Measurements from ENCODE around the gene FMNL2.

FMNL2 gene

GRCh38 chr2:152617456-152618192 is 282.6 kb downstream of the FMNL2 start:
- Histone ChIP-seq H3K9me3 (ENCODE audit: control insufficient read depth in 2 of 2, low read length in 2 of 2) (no peaks in the 10 kb centered on the region), H3K27ac (ENCODE audit: low read depth in 2 of 2, low read length in 2 of 2) (no peak overlapping the region), H3K4me1 (ENCODE audit: control insufficient read depth in 2 of 2, insufficient read depth in 2 of 2, low read length in 2 of 2) (no peaks in the 10 kb centered on the region), H3K4me3 (ENCODE audit: low read length in 2 of 2) (no peak overlapping the region), H3K27me3 (ENCODE audit: control insufficient read depth in 2 of 2, insufficient read depth in 2 of 2, low read length in 2 of 2) (no peaks in the 10 kb centered on the region), H3K36me3 (ENCODE audit: control insufficient read depth in 2 of 2, insufficient read depth in 2 of 2, low read length in 2 of 2) (peaks cover 4 to 12% of the 10 kb centered on the region in 2 donors), H3K9ac (ENCODE audit: low read depth in 1 of 2, low read length in 2 of 2) (no peak overlapping the region)

GRCh38 chr2:152618193-152618564 is 283.2 kb downstream of the FMNL2 start:
- peaks cover 4 to 12% of the 10 kb centered on the region in 2 donors for H3K36me3 ChIP-seq (ENCODE audit: control insufficient read depth in 2 of 2, insufficient read depth in 2 of 2, low read length in 2 of 2)
- H3K27me3 ChIP-seq (ENCODE audit: control insufficient read depth in 2 of 2, insufficient read depth in 2 of 2, low read length in 2 of 2), result no peaks in the 10 kb centered on the region
- no peak overlapping the region for H3K27ac ChIP-seq (ENCODE audit: low read depth in 2 of 2, low read length in 2 of 2)
- no peaks in the 10 kb centered on the region for H3K4me1 ChIP-seq (ENCODE audit: control insufficient read depth in 2 of 2, insufficient read depth in 2 of 2, low read length in 2 of 2)
- no peak overlapping the region for H3K9ac ChIP-seq (ENCODE audit: low read depth in 1 of 2, low read length in 2 of 2)
- H3K4me3 ChIP-seq (ENCODE audit: low read length in 2 of 2), result no peak overlapping the region
- H3K9me3 ChIP-seq (ENCODE audit: control insufficient read depth in 2 of 2, low read length in 2 of 2), result no peaks in the 10 kb centered on the region

- no peak overlapping the region for H3K9ac ChIP-seq (ENCODE audit: low read depth in 1 of 2, low read length in 2 of 2)
Observed at GRCh38 chr2:152620208-152620607, 285.2 kb downstream of the FMNL2 start.

GRCh38 chr2:152620985-152621384 is 286.0 kb downstream of the FMNL2 start:
- Histone ChIP-seq H3K27ac (ENCODE audit: low read depth in 2 of 2, low read length in 2 of 2) (no peak overlapping the region), H3K27me3 (ENCODE audit: control insufficient read depth in 2 of 2, insufficient read depth in 2 of 2, low read length in 2 of 2) (no peaks in the 10 kb centered on the region), H3K36me3 (ENCODE audit: control insufficient read depth in 2 of 2, insufficient read depth in 2 of 2, low read length in 2 of 2) (peaks cover 4 to 12% of the 10 kb centered on the region in 2 donors), H3K9ac (ENCODE audit: low read depth in 1 of 2, low read length in 2 of 2) (no peak overlapping the region), H3K4me3 (ENCODE audit: low read length in 2 of 2) (no peak overlapping the region), H3K9me3 (ENCODE audit: control insufficient read depth in 2 of 2, low read length in 2 of 2) (no peaks in the 10 kb centered on the region), H3K4me1 (ENCODE audit: control insufficient read depth in 2 of 2, insufficient read depth in 2 of 2, low read length in 2 of 2) (no peaks in the 10 kb centered on the region)

More at GRCh38 chr2:152620208-152620607, 285.2 kb downstream of the FMNL2 start:
- Histone ChIP-seq H3K27ac (ENCODE audit: low read depth in 2 of 2, low read length in 2 of 2) (no peak overlapping the region), H3K36me3 (ENCODE audit: control insufficient read depth in 2 of 2, insufficient read depth in 2 of 2, low read length in 2 of 2) (peaks cover 4 to 12% of the 10 kb centered on the region in 2 donors), H3K9me3 (ENCODE audit: control insufficient read depth in 2 of 2, low read length in 2 of 2) (no peaks in the 10 kb centered on the region), H3K4me1 (ENCODE audit: control insufficient read depth in 2 of 2, insufficient read depth in 2 of 2, low read length in 2 of 2) (no peaks in the 10 kb centered on the region), H3K27me3 (ENCODE audit: control insufficient read depth in 2 of 2, insufficient read depth in 2 of 2, low read length in 2 of 2) (no peaks in the 10 kb centered on the region), H3K4me3 (ENCODE audit: low read length in 2 of 2) (no peak overlapping the region)

GRCh38 chr2:152622219-152622618 is 287.2 kb downstream of the FMNL2 start:
- Histone ChIP-seq H3K9ac (ENCODE audit: low read depth in 1 of 2, low read length in 2 of 2) (no peak overlapping the region), H3K27ac (ENCODE audit: low read depth in 2 of 2, low read length in 2 of 2) (no peak overlapping the region), H3K9me3 (ENCODE audit: control insufficient read depth in 2 of 2, low read length in 2 of 2) (no peaks in the 10 kb centered on the region), H3K36me3 (ENCODE audit: control insufficient read depth in 2 of 2, insufficient read depth in 2 of 2, low read length in 2 of 2) (peaks cover 0 to 12% of the 10 kb centered on the region in 2 donors), H3K4me1 (ENCODE audit: control insufficient read depth in 2 of 2, insufficient read depth in 2 of 2, low read length in 2 of 2) (peaks cover 0 to 2% of the 10 kb centered on the region in 2 donors), H3K4me3 (ENCODE audit: low read length in 2 of 2) (no peak overlapping the region), H3K27me3 (ENCODE audit: control insufficient read depth in 2 of 2, insufficient read depth in 2 of 2, low read length in 2 of 2) (no peaks in the 10 kb centered on the region)

- Histone ChIP-seq H3K27me3 (ENCODE audit: control insufficient read depth in 2 of 2, insufficient read depth in 2 of 2, low read length in 2 of 2) (no peaks in the 10 kb centered on the region), H3K9me3 (ENCODE audit: control insufficient read depth in 2 of 2, low read length in 2 of 2) (no peaks in the 10 kb centered on the region), H3K36me3 (ENCODE audit: control insufficient read depth in 2 of 2, insufficient read depth in 2 of 2, low read length in 2 of 2) (peaks cover under 1 to 12% of the 10 kb centered on the region in 2 donors), H3K4me3 (ENCODE audit: low read length in 2 of 2) (no peak overlapping the region), H3K27ac (ENCODE audit: low read depth in 2 of 2, low read length in 2 of 2) (no peak overlapping the region), H3K9ac (ENCODE audit: low read depth in 1 of 2, low read length in 2 of 2) (no peak overlapping the region), H3K4me1 (ENCODE audit: control insufficient read depth in 2 of 2, insufficient read depth in 2 of 2, low read length in 2 of 2) (peaks cover 0 to 2% of the 10 kb centered on the region in 2 donors)
Observed at GRCh38 chr2:152623076-152623740, 288.2 kb downstream of the FMNL2 start.

- no peaks in the 10 kb centered on the region for H3K27me3 ChIP-seq (ENCODE audit: control insufficient read depth in 2 of 2, insufficient read depth in 2 of 2, low read length in 2 of 2)
Observed at GRCh38 chr2:152623775-152624174, 288.8 kb downstream of the FMNL2 start.

GRCh38 chr2:152624805-152625204 is 289.8 kb downstream of the FMNL2 start:
- Histone ChIP-seq H3K27me3 (ENCODE audit: control insufficient read depth in 2 of 2, insufficient read depth in 2 of 2, low read length in 2 of 2) (no peaks in the 10 kb centered on the region), H3K9me3 (ENCODE audit: control insufficient read depth in 2 of 2, low read length in 2 of 2) (no peaks in the 10 kb centered on the region), H3K9ac (ENCODE audit: low read depth in 1 of 2, low read length in 2 of 2) (no peak overlapping the region), H3K36me3 (ENCODE audit: control insufficient read depth in 2 of 2, insufficient read depth in 2 of 2, low read length in 2 of 2) (peaks cover 3 to 7% of the 10 kb centered on the region in 2 donors), H3K4me1 (ENCODE audit: control insufficient read depth in 2 of 2, insufficient read depth in 2 of 2, low read length in 2 of 2) (peaks cover 0 to 2% of the 10 kb centered on the region in 2 donors), H3K4me3 (ENCODE audit: low read length in 2 of 2) (no peak overlapping the region), H3K27ac (ENCODE audit: low read depth in 2 of 2, low read length in 2 of 2) (no peak overlapping the region)

More at GRCh38 chr2:152623775-152624174, 288.8 kb downstream of the FMNL2 start:
- H3K9me3 ChIP-seq (ENCODE audit: control insufficient read depth in 2 of 2, low read length in 2 of 2), result no peaks in the 10 kb centered on the region
- H3K4me3 ChIP-seq (ENCODE audit: low read length in 2 of 2), result no peak overlapping the region
- H3K36me3 ChIP-seq (ENCODE audit: control insufficient read depth in 2 of 2, insufficient read depth in 2 of 2, low read length in 2 of 2), result peaks cover 3 to 10% of the 10 kb centered on the region in 2 donors
- H3K9ac ChIP-seq (ENCODE audit: low read depth in 1 of 2, low read length in 2 of 2), result no peak overlapping the region
- H3K27ac ChIP-seq (ENCODE audit: low read depth in 2 of 2, low read length in 2 of 2), result no peak overlapping the region
- H3K4me1 ChIP-seq (ENCODE audit: control insufficient read depth in 2 of 2, insufficient read depth in 2 of 2, low read length in 2 of 2), result peaks cover 0 to 2% of the 10 kb centered on the region in 2 donors

- no peak overlapping the region for H3K27ac ChIP-seq (ENCODE audit: low read depth in 2 of 2, low read length in 2 of 2)
- no peak overlapping the region for H3K9ac ChIP-seq (ENCODE audit: low read depth in 1 of 2, low read length in 2 of 2)
- no peak overlapping the region for H3K4me3 ChIP-seq (ENCODE audit: low read length in 2 of 2)
Observed at GRCh38 chr2:152626911-152627339, 292.0 kb downstream of the FMNL2 start.

GRCh38 chr2:152627351-152627957 is 292.5 kb downstream of the FMNL2 start:
- H3K4me1 ChIP-seq (ENCODE audit: control insufficient read depth in 2 of 2, insufficient read depth in 2 of 2, low read length in 2 of 2), result peaks cover 0 to 2% of the 10 kb centered on the region in 2 donors
- no peaks in the 10 kb centered on the region for H3K27me3 ChIP-seq (ENCODE audit: control insufficient read depth in 2 of 2, insufficient read depth in 2 of 2, low read length in 2 of 2)
- H3K9ac ChIP-seq (ENCODE audit: low read depth in 1 of 2, low read length in 2 of 2), result no peak overlapping the region
- no peak overlapping the region for H3K4me3 ChIP-seq (ENCODE audit: low read length in 2 of 2)
- no peak overlapping the region for H3K27ac ChIP-seq (ENCODE audit: low read depth in 2 of 2, low read length in 2 of 2)
- peaks cover 3 to 11% of the 10 kb centered on the region in 2 donors for H3K36me3 ChIP-seq (ENCODE audit: control insufficient read depth in 2 of 2, insufficient read depth in 2 of 2, low read length in 2 of 2)
- no peaks in the 10 kb centered on the region for H3K9me3 ChIP-seq (ENCODE audit: control insufficient read depth in 2 of 2, low read length in 2 of 2)

More at GRCh38 chr2:152626911-152627339, 292.0 kb downstream of the FMNL2 start:
- no peaks in the 10 kb centered on the region for H3K27me3 ChIP-seq (ENCODE audit: control insufficient read depth in 2 of 2, insufficient read depth in 2 of 2, low read length in 2 of 2)
- H3K36me3 ChIP-seq (ENCODE audit: control insufficient read depth in 2 of 2, insufficient read depth in 2 of 2, low read length in 2 of 2), result peaks cover 3 to 7% of the 10 kb centered on the region in 2 donors
- H3K4me1 ChIP-seq (ENCODE audit: control insufficient read depth in 2 of 2, insufficient read depth in 2 of 2, low read length in 2 of 2), result peaks cover 0 to 2% of the 10 kb centered on the region in 2 donors
- H3K9me3 ChIP-seq (ENCODE audit: control insufficient read depth in 2 of 2, low read length in 2 of 2), result no peaks in the 10 kb centered on the region
